ENCODE data around the gene ZNF23.
"Not testable (repeated sequence)": the region's sequence is repeated elsewhere in the genome, so short reads cannot be mapped to it uniquely, and the experiment has no call there.

ZNF23 gene

GRCh38 chr16:71461686-71462648 lies at the start of gene ZNF23:
ZNF23 (minus strand) TSS chr16:71462247; CDS start chr16:71456796, 5,451 bp downstream.
- DNase-seq (ENCODE audit: low read depth in 2 of 2), result peak; percentile 38 to 55

DNA sequence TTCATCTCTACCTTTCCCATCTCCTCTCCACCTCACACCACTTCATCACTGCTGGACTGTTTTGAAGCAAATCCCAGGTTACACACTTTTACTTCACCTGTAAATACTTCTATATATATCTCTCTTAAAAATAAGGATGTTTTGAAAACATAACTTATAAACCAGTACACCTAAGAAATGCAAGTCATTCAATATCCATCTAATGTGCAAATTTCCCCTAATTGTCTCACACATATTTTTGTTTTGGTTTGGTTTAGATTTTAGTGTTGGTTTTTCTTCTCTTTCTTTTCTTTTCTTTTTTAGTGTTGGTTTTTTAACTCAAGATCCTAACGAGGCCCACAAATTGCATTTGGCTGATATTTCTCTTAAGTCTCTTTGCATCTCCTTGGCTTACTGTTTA lies 45.0 kb upstream of the ZNF23 start:
- DNase-seq (ENCODE audit: low read depth in 2 of 2), result no peak

DNA sequence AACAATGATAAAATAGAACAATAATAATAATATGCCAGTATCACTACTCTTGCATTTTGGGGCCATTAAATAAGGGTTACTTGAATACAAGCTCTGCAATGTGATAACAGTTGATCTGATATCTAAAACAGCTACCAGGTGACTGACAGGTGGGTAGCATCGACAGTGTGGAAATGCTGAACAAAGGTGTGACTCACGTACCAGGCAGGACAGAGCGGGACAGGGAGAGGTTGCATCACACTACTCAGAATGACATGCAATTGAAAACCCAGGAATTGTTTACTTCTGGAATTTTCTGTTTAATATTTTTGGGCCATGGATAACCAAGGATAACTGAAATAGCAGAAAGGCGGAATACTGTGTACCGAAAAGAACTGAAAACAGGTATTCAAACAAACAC lies 42.9 kb upstream of the ZNF23 start:
- no peak for DNase-seq (ENCODE audit: low read depth in 2 of 2)

DNA sequence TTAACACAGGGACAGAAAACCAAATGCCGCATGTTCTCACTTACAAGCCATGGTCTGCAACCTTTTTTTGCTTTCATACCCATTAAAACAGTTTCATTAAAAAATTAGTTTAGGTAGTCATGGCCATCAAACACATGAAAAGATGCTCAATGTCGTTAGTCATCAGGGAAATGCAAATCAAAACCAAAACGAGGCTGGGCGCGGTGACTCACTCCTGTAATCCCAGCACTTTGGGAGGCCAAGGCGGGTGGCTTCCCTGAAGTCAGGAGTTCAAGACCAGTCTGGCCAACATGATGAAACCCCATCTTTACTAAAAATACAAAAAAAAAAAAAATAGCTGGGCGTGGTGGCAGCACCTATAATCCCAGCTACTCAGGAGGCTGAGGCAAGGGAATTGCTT lies 42.0 kb upstream of the ZNF23 start:
- not testable (repeated sequence) for DNase-seq (ENCODE audit: low read depth in 2 of 2)

DNA sequence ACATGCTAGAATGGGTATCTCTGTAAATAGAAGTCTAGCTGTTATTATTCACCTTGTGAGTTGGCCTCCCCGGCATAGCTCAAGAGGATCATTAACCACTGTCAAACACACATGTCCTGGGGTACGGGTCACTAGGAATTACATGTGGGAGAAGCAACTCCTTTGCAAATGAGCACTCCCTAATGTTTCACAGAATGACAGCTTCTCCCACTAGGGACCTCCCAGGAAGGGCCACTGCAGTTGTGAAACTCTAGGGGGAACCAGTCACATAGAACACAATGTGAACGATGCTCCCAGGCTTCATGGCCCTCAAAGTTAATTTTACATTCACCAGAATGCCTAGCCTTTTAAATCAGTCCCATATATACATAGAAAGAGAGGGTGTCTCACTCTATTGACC lies 39.5 kb upstream of the ZNF23 start:
- no peak for DNase-seq (ENCODE audit: low read depth in 2 of 2)

DNA sequence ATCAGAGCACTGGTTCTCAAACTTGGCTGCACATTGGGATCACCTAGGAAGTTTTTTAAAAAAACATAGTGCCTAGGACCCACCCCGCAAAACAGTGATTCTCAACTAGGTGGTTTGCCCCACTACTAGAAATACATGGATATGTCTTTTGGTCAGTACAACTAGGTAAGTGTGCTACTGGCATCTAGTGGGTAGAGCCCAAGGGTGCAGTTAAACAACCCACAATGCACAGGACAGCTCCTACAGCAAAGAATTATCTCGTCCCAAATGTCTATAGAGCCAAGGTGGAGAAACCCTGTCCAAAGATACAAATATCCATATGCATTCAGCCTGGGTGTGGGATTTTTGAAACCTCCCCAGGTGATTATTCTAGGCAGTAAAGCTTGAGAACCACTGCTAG lies 38.9 kb upstream of the ZNF23 start:
- no peak for DNase-seq (ENCODE audit: low read depth in 2 of 2)

GRCh38 chr16:71499775-71500364 lies 37.8 kb upstream of the ZNF23 start:
- peak in 1 of 2 donors; percentile 5 for DNase-seq (ENCODE audit: low read depth in 2 of 2)

DNA sequence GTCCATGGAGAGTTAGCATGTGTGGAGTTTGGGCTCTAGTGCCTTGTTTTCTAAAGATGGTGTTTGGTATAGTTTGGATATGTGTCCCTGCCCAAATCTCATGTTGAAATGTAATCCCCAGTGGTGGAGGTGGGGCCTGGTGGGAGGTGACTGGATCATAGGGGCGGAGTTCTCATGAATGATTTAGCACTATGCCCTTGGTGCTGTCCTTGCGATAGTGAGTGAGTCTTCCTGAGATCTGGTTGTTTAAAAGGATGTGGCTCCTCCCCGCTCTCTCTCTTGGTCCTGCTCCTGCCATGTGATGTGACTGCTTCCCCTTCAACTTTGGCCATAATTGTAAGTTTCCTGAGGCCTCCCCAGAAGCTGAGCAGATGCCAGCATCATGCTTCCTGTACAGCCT lies 36.0 kb upstream of the ZNF23 start:
- DNase-seq (ENCODE audit: low read depth in 2 of 2), result no peak

DNA sequence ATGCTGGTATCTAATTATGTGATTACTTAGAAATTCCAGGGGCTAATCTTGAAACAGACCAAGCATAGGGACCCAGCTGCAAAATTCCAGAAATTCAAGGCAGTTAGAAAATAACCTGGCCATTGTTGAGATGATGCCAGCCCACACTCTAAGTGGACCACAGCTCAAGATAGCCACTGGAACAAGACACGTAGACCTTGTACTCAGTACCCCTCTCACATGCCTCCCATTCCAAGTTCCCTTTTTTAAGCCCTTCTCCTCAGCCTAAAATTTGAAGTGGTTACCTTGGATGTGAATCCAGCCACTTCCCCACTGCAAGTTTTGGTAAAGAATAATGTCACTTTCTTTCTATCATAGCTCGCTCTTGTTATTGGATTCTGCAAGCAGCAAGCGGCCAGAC lies 31.2 kb upstream of the ZNF23 start:
- no peak for DNase-seq (ENCODE audit: low read depth in 2 of 2)

DNA sequence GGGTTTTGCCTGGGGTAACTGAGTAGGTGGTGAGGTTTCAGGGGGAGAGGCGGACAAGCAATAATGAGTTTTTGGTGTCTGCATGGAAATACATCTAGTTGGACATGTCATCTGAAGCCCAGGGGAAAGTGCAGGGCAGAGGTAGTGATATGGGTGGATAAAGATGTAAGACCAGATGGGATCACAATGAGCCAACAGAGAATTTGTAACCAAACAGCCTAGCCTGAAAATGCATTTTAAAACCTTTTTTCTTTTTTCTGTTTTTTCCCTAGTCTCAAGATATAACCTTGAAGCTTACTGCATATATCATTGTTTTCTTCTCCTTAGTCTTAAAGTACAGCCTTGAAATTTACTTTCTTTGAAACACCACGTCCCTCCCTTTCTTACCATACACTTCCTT lies 30.7 kb upstream of the ZNF23 start:
- DNase-seq (ENCODE audit: low read depth in 2 of 2), result no peak

DNA sequence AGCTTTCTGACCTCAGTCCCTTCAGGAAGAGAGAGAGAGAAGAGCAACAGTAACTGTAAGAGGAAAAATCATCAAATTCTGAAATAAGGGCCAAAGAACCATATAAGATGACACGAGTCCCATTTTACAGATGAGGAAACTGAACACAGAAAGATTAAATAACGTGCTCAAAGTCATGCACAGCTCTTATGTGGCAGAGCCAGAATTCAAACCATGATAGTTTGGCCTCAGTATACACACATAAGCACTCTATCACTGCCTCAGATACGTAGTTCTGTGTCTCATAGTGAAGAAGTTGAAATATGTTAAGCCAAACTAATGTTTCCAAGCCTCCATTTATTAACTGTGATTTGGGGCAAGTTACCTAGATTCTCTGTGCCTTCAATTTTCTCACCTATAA lies 29.0 kb upstream of the ZNF23 start:
- no peak for DNase-seq (ENCODE audit: low read depth in 2 of 2)

DNA sequence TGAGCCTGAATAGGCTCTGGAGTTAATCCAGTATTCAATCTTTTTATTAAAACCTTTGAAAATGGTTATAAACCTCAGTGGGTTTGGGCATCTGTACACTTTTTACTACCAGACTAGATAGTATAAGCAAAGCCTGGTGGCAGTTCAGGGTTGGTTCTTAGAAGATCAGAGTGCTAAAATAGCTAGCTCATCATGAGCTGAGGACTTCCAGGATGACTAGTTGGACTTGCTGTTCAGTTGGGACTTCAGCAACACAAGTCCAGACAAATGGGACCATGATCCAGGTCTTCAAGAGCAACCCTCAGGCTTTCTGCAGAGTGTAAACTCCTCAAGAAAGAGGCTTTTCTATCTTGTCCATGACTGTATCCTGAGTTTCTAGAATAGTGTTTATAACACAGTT lies 28.3 kb upstream of the ZNF23 start:
- no peak for DNase-seq (ENCODE audit: low read depth in 2 of 2)

DNA sequence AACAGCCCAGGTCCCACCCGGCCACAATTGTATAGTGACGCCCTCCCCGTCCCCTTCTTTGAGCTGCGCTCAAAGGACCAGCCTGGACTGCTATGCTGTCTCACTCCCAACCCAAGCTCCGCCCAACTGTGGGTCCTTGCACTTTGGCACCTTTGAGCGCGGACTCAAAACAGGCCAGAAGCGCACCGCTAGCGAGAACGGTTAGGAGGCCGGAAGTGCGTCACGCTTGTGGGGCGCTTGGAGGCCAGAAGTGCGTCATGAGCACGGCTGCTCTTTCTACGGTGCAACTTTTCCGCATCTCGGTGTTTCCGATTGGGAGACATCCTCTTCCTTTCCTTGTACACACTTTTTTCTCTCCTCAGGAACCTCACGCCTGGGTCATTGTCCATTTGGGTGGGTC lies 27.1 kb upstream of the ZNF23 start, which contains the start of gene ZNF19:
TSS of gene ZNF19 (minus strand) at position 203 of the 400 bp plus-strand sequence. CDS start 7,210 bp downstream, outside the sequence.
- no peak for DNase-seq (ENCODE audit: low read depth in 2 of 2)

- peak; percentile 62 to 69 for DNase-seq (ENCODE audit: low read depth in 2 of 2)
These were observed 22.2 kb upstream of the ZNF23 start for GRCh38 chr16:71484006-71484893.

GRCh38 chr16:71482569-71482968 lies 20.5 kb upstream of the ZNF23 start:
- no peak for DNase-seq (ENCODE audit: low read depth in 2 of 2)

DNA sequence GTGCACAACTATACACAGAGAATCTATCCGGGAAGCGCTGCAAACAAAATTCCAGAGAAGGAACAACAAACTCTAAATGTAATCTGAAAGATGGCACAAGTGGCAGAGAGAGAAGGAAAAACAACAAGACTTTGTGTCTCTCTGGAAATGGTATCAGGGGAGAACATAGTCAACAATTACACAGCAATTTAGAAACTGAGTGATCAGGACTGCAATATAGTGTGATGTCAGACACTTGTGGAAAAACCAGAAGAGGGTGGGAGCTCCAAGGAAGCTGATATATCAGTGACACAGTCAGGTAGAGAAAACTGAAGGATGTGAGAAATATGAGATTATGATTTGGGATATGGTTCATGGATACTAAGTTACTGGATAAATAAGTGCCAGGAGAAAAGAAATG lies 18.9 kb upstream of the ZNF23 start:
- no peak for DNase-seq (ENCODE audit: low read depth in 2 of 2)

- DNase-seq (ENCODE audit: low read depth in 2 of 2), result no peak
These were observed 17.4 kb upstream of the ZNF23 start for GRCh38 chr16:71479420-71479819.

DNA sequence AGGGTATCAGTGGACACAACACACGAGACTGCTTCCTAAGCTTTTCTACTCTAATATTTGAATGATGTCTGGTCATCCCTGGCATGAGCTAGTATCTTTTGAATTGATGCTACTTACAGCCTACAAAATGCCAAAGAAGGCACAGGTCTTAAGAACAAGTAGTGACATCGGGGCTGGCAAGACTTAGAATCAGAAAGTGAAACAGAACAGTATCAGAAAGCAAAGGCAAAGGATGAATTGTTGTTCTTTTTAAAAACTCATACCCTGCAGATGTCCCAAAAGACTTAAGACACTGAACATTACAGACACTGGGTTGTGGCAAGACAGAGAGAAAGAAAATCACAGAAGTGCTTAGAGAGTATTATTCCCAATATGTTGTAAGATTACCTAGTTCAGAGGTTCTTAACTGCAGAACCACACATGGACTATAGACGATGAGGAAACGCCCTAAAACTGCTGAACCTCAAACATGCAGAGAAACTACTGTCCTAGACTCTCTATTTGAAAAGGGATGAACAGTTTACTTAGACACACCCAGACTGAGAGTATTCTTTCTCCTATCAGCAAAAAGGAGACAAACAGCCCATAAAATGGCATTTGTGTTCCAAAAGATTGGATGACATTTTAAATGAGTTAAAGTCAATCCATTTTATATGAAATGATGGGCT lies 14.5 kb upstream of the ZNF23 start:
- DNase-seq (ENCODE audit: low read depth in 2 of 2), result no peak

GRCh38 chr16:71474864-71475263 lies 12.8 kb upstream of the ZNF23 start:
- DNase-seq (ENCODE audit: low read depth in 2 of 2), result no peak

DNA sequence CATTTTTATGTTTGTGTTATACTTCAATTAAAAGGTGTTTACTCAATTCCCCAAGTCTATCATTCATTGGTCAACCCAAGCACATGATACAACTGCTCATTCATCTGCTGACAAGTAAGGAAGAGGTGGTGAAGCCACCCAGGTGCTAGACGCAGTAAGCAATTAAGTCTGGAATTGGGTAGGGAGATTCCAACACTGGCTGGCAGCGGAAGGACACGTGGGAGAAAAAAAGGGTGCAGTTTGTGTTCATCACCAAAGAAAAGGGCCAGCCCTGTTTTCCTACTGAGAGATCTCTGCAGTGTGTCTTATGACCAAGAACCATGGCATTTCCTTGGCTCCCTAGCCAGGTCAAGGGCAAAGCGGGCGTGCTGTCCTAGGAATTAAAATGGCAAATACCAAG lies 11.8 kb upstream of the ZNF23 start:
- no peak for DNase-seq (ENCODE audit: low read depth in 2 of 2)

DNA sequence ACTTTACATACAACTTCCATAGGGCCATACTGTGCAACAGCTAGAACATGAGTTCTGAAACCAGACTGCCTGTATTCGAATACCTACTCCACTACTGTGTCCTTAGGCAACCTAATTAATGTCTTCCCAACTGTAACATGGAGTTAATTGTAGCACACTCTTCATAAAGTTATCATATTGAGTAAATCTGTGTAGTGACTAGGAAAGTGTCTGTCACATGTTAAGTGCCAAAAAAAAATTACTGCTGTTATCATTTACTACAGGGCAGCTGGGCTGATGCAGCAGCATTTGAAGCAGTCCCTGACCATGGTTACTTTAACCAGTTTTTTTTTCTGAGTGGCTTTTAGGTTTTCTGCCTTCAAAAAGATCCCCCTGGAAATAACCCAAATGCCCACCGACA lies 10.9 kb upstream of the ZNF23 start:
- DNase-seq (ENCODE audit: low read depth in 2 of 2), result no peak

DNA sequence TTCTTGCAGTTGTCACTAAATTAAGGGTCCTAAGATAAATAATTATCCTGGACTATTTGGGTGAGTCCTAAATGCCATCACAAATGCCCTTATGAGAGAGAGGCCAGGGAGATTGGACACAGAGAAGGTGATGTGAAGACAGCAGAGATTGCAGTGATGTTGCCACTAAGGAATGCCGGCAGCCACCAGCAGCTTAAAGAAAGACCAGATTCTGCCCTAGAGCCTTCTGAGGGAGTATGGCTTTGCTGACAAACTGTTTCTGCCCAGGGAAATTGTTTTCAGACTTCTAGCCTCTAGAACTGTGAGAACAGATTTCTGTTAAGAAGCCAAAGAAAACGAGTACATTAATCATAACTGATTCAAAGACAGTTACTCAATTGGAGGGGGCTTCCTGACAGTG lies 10.0 kb upstream of the ZNF23 start:
- DNase-seq (ENCODE audit: low read depth in 2 of 2), result no peak
